Measurements from ENCODE around the gene RHCE. TPM values are rescaled to one million over a fixed set of nuclear protein-coding genes. Genes with fewer than 3 reads are reported as not detected.

RHCE gene
- total and polyA plus RNA-seq, 2 of the 8 experiments (the other 6 are each of a cell fraction or from before 2014, with no cell fraction given) = 0.23 to 0.50 TPM

GRCh38 chr1:25361901-25362300 lies 58.7 kb downstream of the RHCE start:
- FAIRE-seq (no peak), DNase-seq (ENCODE audit: low read depth in 1 of 2, low spot score in 2 of 2) (no peak)
- Histone ChIP-seq H3K18ac (ENCODE audit: extremely low read depth, low read length) (no peak overlapping the region), H3K27ac (ENCODE audit: low read depth, low read length) (no peak overlapping the region), H3K23me2 (ENCODE audit: low read depth, low read length) (no peaks in the 10 kb centered on the region), H2AFZ (ENCODE audit: low read length) (no peak overlapping the region), H3K4me1 (replicated peaks in 1 of 4; ENCODE audit: control insufficient read depth in 3 of 4, insufficient read depth in 4 of 4, low read length in 3 of 4) (no peaks in the 10 kb centered on the region), H2BK120ac (replicated peaks; ENCODE audit: low read depth, low read length) (no peak overlapping the region), H2BK12ac (ENCODE audit: low read depth, low read length) (no peak overlapping the region), H4K5ac (ENCODE audit: insufficient read length, low read depth, low read length) (no peak overlapping the region), H2AK5ac (ENCODE audit: low read depth, low read length) (no peak overlapping the region), H3K4ac (replicated peaks; ENCODE audit: insufficient read length, low read depth, low read length) (no peak overlapping the region), H3K23ac (ENCODE audit: insufficient read length) (no peak overlapping the region), H3K4me3 (ENCODE audit: extremely low read depth in 1 of 4, insufficient read depth in 2 of 4, low read depth in 3 of 4, low read length in 4 of 4) (no peak overlapping the region), H2BK20ac (ENCODE audit: low read length) (no peak overlapping the region), H3K79me2 (ENCODE audit: control insufficient read depth in 1 of 2, insufficient read depth in 2 of 2, low read length in 2 of 2) (no peaks in the 10 kb centered on the region), H2BK15ac (ENCODE audit: low read length) (no peak overlapping the region), H3K14ac (ENCODE audit: insufficient read length) (no peak overlapping the region), H4K8ac (ENCODE audit: extremely low read depth, insufficient read depth, low read length) (no peak overlapping the region), H3K4me2 (ENCODE audit: insufficient read depth in 1 of 2, low read depth in 2 of 2, low read length in 2 of 2) (no peak overlapping the region), H4K91ac (replicated peaks; ENCODE audit: insufficient read length, low read length) (no peak overlapping the region), H4K20me1 (replicated peaks in 1 of 2; ENCODE audit: control insufficient read depth in 1 of 2, insufficient read depth in 2 of 2, low read length in 2 of 2) (no peaks in the 10 kb centered on the region), H3K36me3 (ENCODE audit: control insufficient read depth in 2 of 4, insufficient read depth in 4 of 4, low read length in 3 of 4) (peaks cover 6 to 19% (median 15%) of the 10 kb centered on the region in 4 experiments; a peak in 6 of 8 replicates), H3K9ac (replicated peaks in 1 of 4; ENCODE audit: extremely low read depth in 1 of 4, low read depth in 3 of 4, low read length in 3 of 4) (peak overlapping the region in 1 of 4 experiments; percentile 34; a peak in 1 of 7 replicates), H3K9me3 (ENCODE audit: insufficient read depth in 2 of 2, low read depth in 1 of 2, low read length in 1 of 2) (no peaks in the 10 kb centered on the region), H3K27me3 (replicated peaks in 1 of 4; ENCODE audit: control insufficient read depth in 3 of 4, extremely low read depth in 1 of 4, insufficient read depth in 3 of 4, low read length in 3 of 4) (no peaks in the 10 kb centered on the region), H3K56ac (replicated peaks; ENCODE audit: insufficient read length, low read depth, low read length) (no peak overlapping the region), H3K79me1 (ENCODE audit: low read depth, low read length) (no peaks in the 10 kb centered on the region), H2BK5ac (ENCODE audit: low read depth, low read length) (no peak overlapping the region)
- ChIA-PET CTCF (ENCODE audit: partially characterized antibody) (no interaction called here), POLR2A (ENCODE audit: partially characterized antibody) (no interaction called here)
- 92% methylated on average over 2 of the region's 2 CpGs; no CpG with 5 or more reads in 1 of the 2 experiments for WGBS, 2 experiments (ENCODE audit: extremely low coverage in 1 of 2, insufficient coverage in 1 of 2, insufficient read length in 1 of 2, insufficient replicate concordance in 2 of 2, low coverage in 1 of 2, low lambda C conversion rate in 2 of 2, missing lambda C conversion rate in 1 of 2)
- TF ChIP-seq SIN3A (conservative IDR thresholded peaks at IDR 0.05 in 1 of 2, IDR thresholded peaks at IDR 0.05 in 1 of 2; ENCODE audit: low read depth in 1 of 2, low read length in 2 of 2) = no peak
- TF ChIP-seq HDAC2 (IDR thresholded peaks at IDR 0.05; ENCODE audit: borderline replicate concordance in 1 of 2, low read depth in 2 of 2, low read length in 2 of 2) = no peak
- no peak for TF ChIP-seq RNF2 (IDR thresholded peaks at IDR 0.05; ENCODE audit: borderline replicate concordance, low read depth, low read length, missing control alignments, poor library complexity, severe bottlenecking)
- no peak for TF ChIP-seq TAF7 (optimal IDR thresholded peaks at IDR 0.05; ENCODE audit: borderline replicate concordance, low read depth, low read length)
- no peak for TF ChIP-seq SP4 (IDR thresholded peaks at IDR 0.05; ENCODE audit: low read length)
- TF ChIP-seq CEBPB (IDR thresholded peaks at IDR 0.05; ENCODE audit: low read depth, low read length) = no peak
- TF ChIP-seq TEAD4 (IDR thresholded peaks at IDR 0.05; ENCODE audit: low read depth, low read length) = no peak
- TF ChIP-seq CREB1 (IDR thresholded peaks at IDR 0.05) = no peak

Data from H1 (cell line).